HepG2 (cell line): ENCODE data around the gene THADA. TPM values are rescaled to one million over a fixed set of nuclear protein-coding genes. Genes with fewer than 3 reads are reported as not detected.

Source experiments
- DR1 ChIP-seq: sonication (generic); formaldehyde crosslinking; IDR thresholded peaks from 2 replicates; pipeline ENCODE4 v1.8.0; 2021; ENCODE audit warnings: mild to moderate bottlenecking, missing genetic modification reagents, inconsistent platforms
- FOXA1 ChIP-seq, 2 experiments: fragments of 450-650 bp in 1 of 2; sonication (generic) in 1 of 2; formaldehyde crosslinking in 1 of 2; IDR thresholded peaks; 2 replicates each; pipeline versions ENCODE4 v1.4.0 to v1.6.1; 2016 to 2020; ENCODE audit warnings: missing genetic modification reagents in 1 of 2
- TCF7L2 ChIP-seq: IDR thresholded peaks from 2 replicates; pipeline ENCODE4 v1.6.1; 2011; ENCODE audit warnings: mild to moderate bottlenecking, low read depth, low read length, moderate library complexity
- ZNF7 ChIP-seq: IDR thresholded peaks from 2 replicates; pipeline ENCODE4 v1.6.1; 2016; ENCODE audit warnings: missing biosample characterization, missing genetic modification reagents
- ZNF770 ChIP-seq: sonication (generic); formaldehyde crosslinking; IDR thresholded peaks from 2 replicates; pipeline ENCODE4 v1.5.0; 2020; ENCODE audit warnings: mild to moderate bottlenecking, missing genetic modification reagents
- ZNF772 ChIP-seq: sonication (generic); formaldehyde crosslinking; IDR thresholded peaks from 2 replicates; pipeline ENCODE4 v1.5.0; 2020; ENCODE audit warnings: mild to moderate bottlenecking, missing genetic modification reagents
- polyA plus RNA-seq, 8 experiments: library from polyadenylated mRNA; depleted of rRNA in 3 of 8; stranded (reverse) in 7 of 8; unstranded in 1 of 8; fragments of >200 nt; fragmentation: Illumina TruSeq in 4 of 8; extraction: Trizol in 4 of 8; gene quantifications; 2 replicates each; pipeline versions ENCODE4 v1.2.1 to v1.2.3, GENCODE V29; 2011 to 2016; ENCODE audit warnings: low read depth in 4 of 8, missing spikeins in 1 of 8, mixed read lengths in 1 of 8; ENCODE audit not compliant: insufficient read depth in 1 of 8
- total RNA-seq, 5 experiments: library from RNA; depleted of rRNA; stranded (reverse); fragments of >200 nt; fragmentation: Illumina TruSeq; extraction: Trizol; gene quantifications; 2 replicates each; pipeline ENCODE4 v1.2.3, GENCODE V29; 2016; ENCODE audit warnings: low read depth in 1 of 5
- TF ChIP-seq, protein P1 (sequence below): sonication (generic); formaldehyde crosslinking; IDR thresholded peaks from 2 replicates; pipeline ENCODE4 v1.8.1; 2023; ENCODE audit warnings: mild to moderate bottlenecking, missing genetic modification reagents
- TF ChIP-seq, protein P2 (sequence below): sonication (generic); formaldehyde crosslinking; IDR thresholded peaks from 2 replicates; pipeline ENCODE4 v1.4.0; 2020; ENCODE audit warnings: mild to moderate bottlenecking, missing genetic modification reagents
- TF ChIP-seq, protein P3 (sequence below), 2 experiments: fragments of 450-650 bp in 1 of 2; sonication (generic) in 1 of 2; formaldehyde crosslinking; IDR thresholded peaks; 2 replicates each; pipeline versions ENCODE4 v1.5.0 to v1.8.0; 2020 to 2022; ENCODE audit warnings: mild to moderate bottlenecking in 1 of 2, missing genetic modification reagents in 1 of 2
- TF ChIP-seq, protein P4 (sequence below): sonication (generic); formaldehyde crosslinking; IDR thresholded peaks from 2 replicates; pipeline ENCODE4 v1.4.0; 2020; ENCODE audit warnings: missing genetic modification reagents

THADA gene
- total and polyA plus RNA-seq, 2 of the 13 experiments (the other 11 are each of a cell fraction or from before 2014, with no cell fraction given) = 12.7 to 21.7 TPM

DNA sequence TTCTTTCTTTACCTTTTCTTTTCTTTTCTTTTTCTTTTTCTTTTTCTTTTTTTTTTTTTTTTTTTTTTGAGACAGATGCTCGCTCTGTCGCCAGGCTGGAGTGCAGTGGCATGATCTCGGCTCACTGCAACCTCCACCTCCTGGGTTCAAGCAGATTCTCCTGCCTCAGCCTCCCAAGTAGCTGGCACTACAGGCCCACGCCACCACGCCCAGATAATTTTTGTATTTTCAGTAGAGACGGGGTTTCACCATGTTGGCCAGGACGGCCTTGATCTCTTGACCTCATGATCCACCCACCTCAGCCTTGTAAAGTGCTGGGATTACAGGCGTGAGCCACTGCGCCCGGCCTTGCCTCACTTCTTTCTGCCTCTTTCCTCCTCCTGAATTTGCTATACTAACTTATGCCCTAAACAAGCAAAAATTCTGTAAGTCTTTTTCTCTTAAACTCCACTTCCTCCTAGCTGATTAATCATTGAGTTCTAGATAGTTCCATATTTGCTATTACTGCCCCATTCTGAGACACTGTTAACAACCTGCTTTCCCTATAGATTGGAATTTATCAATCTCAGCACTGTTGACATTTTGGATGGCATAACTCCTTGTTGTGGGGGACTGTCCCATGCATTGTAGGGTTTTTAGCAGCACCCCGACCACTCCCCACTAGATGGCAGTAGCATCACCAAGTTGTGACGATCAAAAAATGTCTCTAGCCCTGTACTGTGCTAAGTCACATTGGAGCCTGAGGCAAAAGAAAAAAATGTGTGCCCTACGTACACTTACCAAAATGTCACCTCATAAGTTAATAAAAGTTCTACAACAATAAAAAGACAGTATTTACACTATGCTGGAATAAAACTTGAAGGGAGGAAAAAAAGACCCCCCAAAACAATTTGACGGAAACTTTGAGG lies 16.4 kb upstream of the THADA start (continued):
- no peak for TF ChIP-seq ZNF770 (CRISPR knock-in tag)
- TF ChIP-seq, protein P1, sequence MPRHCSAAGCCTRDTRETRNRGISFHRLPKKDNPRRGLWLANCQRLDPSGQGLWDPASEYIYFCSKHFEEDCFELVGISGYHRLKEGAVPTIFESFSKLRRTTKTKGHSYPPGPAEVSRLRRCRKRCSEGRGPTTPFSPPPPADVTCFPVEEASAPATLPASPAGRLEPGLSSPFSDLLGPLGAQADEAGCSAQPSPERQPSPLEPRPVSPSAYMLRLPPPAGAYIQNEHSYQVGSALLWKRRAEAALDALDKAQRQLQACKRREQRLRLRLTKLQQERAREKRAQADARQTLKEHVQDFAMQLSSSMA (CRISPR knock-in tag) = no peak
- TF ChIP-seq FOXA1 (IDR thresholded peaks at IDR 0.05) = no peak
- peak; percentile 59 for TF ChIP-seq FOXA1 (CRISPR knock-in tag; IDR thresholded peaks at IDR 0.05)
- no peak for TF ChIP-seq ZNF7 (CRISPR knock-in tag)
- TF ChIP-seq TCF7L2 = no peak
- TF ChIP-seq DR1 (CRISPR knock-in tag) = no peak
- TF ChIP-seq, protein P2, sequence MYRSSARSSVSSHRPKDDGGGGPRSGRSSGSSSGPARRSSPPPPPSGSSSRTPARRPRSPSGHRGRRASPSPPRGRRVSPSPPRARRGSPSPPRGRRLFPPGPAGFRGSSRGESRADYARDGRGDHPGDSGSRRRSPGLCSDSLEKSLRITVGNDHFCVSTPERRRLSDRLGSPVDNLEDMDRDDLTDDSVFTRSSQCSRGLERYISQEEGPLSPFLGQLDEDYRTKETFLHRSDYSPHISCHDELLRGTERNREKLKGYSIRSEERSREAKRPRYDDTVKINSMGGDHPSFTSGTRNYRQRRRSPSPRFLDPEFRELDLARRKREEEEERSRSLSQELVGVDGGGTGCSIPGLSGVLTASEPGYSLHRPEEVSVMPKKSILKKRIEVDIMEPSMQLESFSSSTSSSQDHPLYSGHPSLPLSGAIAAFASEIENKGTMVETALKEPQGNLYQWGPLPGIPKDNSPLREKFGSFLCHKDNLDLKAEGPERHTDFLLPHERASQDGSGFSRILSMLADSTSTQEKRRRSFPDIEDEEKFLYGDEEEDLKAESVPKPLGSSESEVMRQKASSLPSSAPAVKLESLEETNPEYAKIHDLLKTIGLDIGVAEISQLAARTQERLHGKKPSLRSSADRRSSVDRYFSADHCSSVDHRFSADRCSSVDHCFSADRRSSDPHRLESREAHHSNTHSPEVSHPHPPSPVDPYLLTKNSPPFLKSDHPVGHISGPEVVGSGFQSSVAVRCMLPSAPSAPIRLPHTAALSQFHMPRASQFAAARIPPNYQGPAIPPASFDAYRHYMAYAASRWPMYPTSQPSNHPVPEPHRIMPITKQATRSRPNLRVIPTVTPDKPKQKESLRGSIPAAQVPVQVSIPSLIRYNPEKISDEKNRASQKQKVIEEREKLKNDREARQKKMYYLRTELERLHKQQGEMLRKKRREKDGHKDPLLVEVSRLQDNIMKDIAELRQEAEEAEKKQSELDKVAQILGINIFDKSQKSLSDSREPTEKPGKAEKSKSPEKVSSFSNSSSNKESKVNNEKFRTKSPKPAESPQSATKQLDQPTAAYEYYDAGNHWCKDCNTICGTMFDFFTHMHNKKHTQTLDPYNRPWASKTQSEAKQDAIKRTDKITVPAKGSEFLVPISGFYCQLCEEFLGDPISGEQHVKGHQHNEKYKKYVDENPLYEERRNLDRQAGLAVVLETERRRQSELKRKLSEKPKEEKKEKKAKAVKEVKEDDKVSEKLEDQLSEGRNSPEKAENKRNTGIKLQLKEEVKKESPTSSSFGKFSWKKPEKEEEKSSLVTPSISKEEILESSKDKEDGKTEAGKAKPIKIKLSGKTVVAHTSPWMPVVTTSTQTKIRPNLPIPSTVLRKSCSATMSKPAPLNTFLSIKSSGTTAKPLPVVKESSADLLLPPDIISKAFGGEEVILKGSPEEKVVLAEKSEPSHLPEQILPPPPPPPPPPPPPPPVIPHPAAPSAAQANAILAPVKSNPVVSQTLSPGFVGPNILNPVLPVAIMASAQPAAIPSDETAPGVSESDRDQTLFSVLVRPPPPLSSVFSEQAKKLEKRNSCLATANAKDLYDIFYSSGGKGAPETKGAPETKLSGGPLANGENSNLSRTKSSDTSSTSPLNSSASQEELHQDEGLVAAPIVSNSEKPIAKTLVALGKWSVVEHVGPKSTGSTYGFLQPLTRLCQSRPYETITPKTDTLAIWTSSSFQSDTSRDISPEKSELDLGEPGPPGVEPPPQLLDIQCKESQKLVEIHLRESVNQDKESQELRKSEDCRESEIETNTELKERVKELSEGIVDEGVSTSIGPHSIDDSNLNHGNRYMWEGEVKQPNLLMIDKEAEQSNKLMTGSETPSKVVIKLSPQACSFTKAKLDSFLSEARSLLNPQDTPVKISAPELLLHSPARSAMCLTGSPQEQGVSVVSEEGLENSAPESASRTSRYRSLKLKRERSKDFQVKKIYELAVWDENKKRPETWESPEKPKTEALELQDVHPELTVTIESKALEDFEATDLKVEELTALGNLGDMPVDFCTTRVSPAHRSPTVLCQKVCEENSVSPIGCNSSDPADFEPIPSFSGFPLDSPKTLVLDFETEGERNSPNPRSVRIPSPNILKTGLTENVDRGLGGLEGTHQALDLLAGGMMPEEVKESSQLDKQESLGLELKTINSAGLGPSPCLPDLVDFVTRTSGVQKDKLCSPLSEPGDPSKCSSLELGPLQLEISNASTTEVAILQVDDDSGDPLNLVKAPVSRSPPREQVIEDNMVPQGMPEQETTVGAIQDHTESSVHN (CRISPR knock-in tag) = no peak
- TF ChIP-seq ZNF772 (CRISPR knock-in tag) = 0 out of 2 replicates have a peak, but pooled peaks have one; percentile 27
- TF ChIP-seq, protein P3, sequence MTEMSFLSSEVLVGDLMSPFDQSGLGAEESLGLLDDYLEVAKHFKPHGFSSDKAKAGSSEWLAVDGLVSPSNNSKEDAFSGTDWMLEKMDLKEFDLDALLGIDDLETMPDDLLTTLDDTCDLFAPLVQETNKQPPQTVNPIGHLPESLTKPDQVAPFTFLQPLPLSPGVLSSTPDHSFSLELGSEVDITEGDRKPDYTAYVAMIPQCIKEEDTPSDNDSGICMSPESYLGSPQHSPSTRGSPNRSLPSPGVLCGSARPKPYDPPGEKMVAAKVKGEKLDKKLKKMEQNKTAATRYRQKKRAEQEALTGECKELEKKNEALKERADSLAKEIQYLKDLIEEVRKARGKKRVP (CRISPR knock-in tag; IDR thresholded peaks at IDR 0.05) = peak in 1 of 2 experiments; percentile 11; a peak in 1 of 4 replicates
- TF ChIP-seq, protein P4, sequence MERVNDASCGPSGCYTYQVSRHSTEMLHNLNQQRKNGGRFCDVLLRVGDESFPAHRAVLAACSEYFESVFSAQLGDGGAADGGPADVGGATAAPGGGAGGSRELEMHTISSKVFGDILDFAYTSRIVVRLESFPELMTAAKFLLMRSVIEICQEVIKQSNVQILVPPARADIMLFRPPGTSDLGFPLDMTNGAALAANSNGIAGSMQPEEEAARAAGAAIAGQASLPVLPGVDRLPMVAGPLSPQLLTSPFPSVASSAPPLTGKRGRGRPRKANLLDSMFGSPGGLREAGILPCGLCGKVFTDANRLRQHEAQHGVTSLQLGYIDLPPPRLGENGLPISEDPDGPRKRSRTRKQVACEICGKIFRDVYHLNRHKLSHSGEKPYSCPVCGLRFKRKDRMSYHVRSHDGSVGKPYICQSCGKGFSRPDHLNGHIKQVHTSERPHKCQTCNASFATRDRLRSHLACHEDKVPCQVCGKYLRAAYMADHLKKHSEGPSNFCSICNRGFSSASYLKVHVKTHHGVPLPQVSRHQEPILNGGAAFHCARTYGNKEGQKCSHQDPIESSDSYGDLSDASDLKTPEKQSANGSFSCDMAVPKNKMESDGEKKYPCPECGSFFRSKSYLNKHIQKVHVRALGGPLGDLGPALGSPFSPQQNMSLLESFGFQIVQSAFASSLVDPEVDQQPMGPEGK = 0 out of 2 replicates have a peak, but pooled peaks have one; percentile 45
